Activated CD4-positive, alpha-beta memory T cell treated with anti-CD3 and anti-CD28 coated beads for 36 hours (primary cell): Measurements from ENCODE around the gene CFAP97. TPM values are rescaled to one million over a fixed set of nuclear protein-coding genes. Genes with fewer than 3 reads are reported as not detected.
A peak's percentile ranks its signal among the peaks of the same experiment; 100 is the strongest.

Source experiments
- CTCF ChIA-PET: fragments of 350-600 bp; sonication (Branson Sonifier 250); formaldehyde crosslinking; loops from one replicate; lab custom pipeline; 2021; ENCODE audit warnings: antibody characterized with exemption, inconsistent platforms; lab: Charles Lee
- POLR2A ChIA-PET: fragments of 350-600 bp; sonication (Branson Sonifier 250); formaldehyde crosslinking; loops from one replicate; lab custom pipeline; 2021; ENCODE audit warnings: antibody characterized with exemption; lab: Charles Lee
- DNase-seq: peaks from one replicate; pipeline ENCODE4 v3.0.0-alpha.2; 2020
- H3K27ac Mint-ChIP-seq: one replicate; pipeline ENCODE4 v1.8.0; 2021; ENCODE audit warnings: mixed read lengths
- H3K27me3 Mint-ChIP-seq: one replicate; pipeline ENCODE4 v1.8.0; 2021; ENCODE audit warnings: mixed read lengths
- H3K36me3 Mint-ChIP-seq: one replicate; pipeline ENCODE4 v1.8.0; 2021; ENCODE audit warnings: mixed read lengths
- H3K4me1 Mint-ChIP-seq: one replicate; pipeline ENCODE4 v1.8.0; 2021; ENCODE audit warnings: low read depth, mixed read lengths
- H3K4me3 Mint-ChIP-seq: one replicate; pipeline ENCODE4 v1.8.0; 2021; ENCODE audit warnings: mild to moderate bottlenecking, mixed read lengths
- H3K9me3 Mint-ChIP-seq: one replicate; pipeline ENCODE4 v1.8.0; 2021; ENCODE audit warnings: mixed read lengths
- intact Hi-C: fragments of 100-400 bp; cut with micrococcal nuclease; formaldehyde crosslinking; loops from one replicate; pipeline ENCODE4 v1.15.1; 2023
- total RNA-seq, 2 experiments: library from RNA; stranded (reverse); gene quantifications; one replicate each; pipeline ENCODE4 v1.2.3, GENCODE V29; 2021

The CFAP97 gene
- total RNA-seq, 2 experiments from 2014 or later: 47.5 to 48.6 TPM

DNA sequence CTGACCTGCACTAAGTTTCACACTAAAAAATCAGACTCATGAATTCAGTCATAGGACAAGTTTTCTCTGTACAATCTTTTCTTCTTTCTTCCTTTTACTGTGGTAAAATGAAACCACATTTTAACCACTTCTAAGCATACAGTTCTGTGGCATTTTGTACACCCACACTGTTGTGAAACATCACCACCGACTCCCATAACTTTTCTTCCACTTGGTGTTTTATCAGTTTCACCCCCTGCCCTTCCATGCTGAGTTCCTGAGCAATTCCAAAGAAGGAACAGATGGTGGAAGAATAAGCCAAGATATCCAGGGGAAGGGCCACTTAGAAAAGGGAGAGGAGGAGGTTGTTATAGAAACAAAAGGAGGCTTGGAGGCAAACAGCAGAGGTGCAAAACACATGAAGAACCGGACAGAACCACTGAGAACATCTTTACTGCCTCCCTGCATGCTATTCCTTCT, 38.2 kb downstream of the CFAP97 start:
- no peaks in the 10 kb centered on the region for H3K9me3 Mint-ChIP-seq
- POLR2A ChIA-PET: interaction anchor here (0.7 to 2.9 kb wide), 2 partner anchors 22 to 238 kb away, joined by 3 to 6 read pairs; partner anchors contain the start of gene SLC25A4
- intact Hi-C loops: loop anchor here (1.0 to 2.0 kb wide), 2 partner anchors 22 to 39 kb away; partner anchors contain the start of gene SLC25A4
- no peak overlapping the region for H3K4me3 Mint-ChIP-seq
- CTCF ChIA-PET: interaction anchor here (1.9 kb wide), 1 partner anchor 18 kb away, joined by 7 read pairs; no protein-coding TSS in a partner anchor
- no peak for DNase-seq
- H3K27ac Mint-ChIP-seq: no peak overlapping the region
- H3K4me1 Mint-ChIP-seq: peaks cover 20% of the 10 kb centered on the region
- peaks cover 50% of the 10 kb centered on the region for H3K36me3 Mint-ChIP-seq
- H3K27me3 Mint-ChIP-seq: no peaks in the 10 kb centered on the region

- Mint-ChIP-seq H3K9me3 (no peaks in the 10 kb centered on the region), H3K27me3 (no peaks in the 10 kb centered on the region), H3K36me3 (peaks cover 20% of the 10 kb centered on the region), H3K4me1 (no peaks in the 10 kb centered on the region), H3K4me3 (no peak overlapping the region), H3K27ac (no peak overlapping the region)
- intact Hi-C loops: no loop called here
- CTCF ChIA-PET: interaction anchor here (1.0 to 2.4 kb wide), 3 partner anchors 17 to 125 kb away, joined by 3 to 8 read pairs (median 3); no protein-coding TSS in a partner anchor
- POLR2A ChIA-PET: no interaction called here
- DNase-seq: no peak
Observed at GRCh38 chr4:185151296-185151695, 52.5 kb downstream of the CFAP97 start.

GRCh38 chr4:185149392-185149791, 54.4 kb downstream of the CFAP97 start:
- Mint-ChIP-seq H3K27me3 (no peaks in the 10 kb centered on the region), H3K27ac (no peak overlapping the region), H3K4me3 (no peak overlapping the region), H3K36me3 (peaks cover 16% of the 10 kb centered on the region), H3K9me3 (no peaks in the 10 kb centered on the region), H3K4me1 (no peaks in the 10 kb centered on the region)
- POLR2A ChIA-PET: interaction anchor here (1.3 kb wide), 1 partner anchor 38 kb away, joined by 3 read pairs; no protein-coding TSS in a partner anchor
- CTCF ChIA-PET: interaction anchor here (2.4 kb wide), 1 partner anchor 34 kb away, joined by 8 read pairs; no protein-coding TSS in a partner anchor
- no peak for DNase-seq
- intact Hi-C loops: no loop called here

DNA sequence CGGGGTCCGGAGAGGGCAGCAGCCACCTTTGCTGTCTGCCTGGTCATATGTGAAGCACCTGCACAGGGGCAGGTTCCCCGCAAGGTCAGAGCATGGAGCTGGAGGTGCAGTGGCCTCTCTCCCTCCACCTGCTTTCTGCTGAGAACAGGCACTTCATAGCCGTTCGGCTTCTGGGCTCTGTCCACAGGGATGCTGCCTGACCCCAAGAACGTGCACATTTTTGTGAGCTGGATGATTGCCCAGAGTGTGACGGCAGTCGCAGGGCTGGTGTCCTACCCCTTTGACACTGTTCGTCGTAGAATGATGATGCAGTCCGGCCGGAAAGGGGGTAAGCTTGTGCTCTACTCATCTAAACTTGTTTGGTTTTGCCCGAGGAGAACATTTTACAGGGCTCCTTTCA, 58.2 kb downstream of the CFAP97 start:
- H3K27ac Mint-ChIP-seq: no peak overlapping the region
- POLR2A ChIA-PET: no interaction called here
- H3K27me3 Mint-ChIP-seq: peaks cover 12% of the 10 kb centered on the region
- no peak overlapping the region for H3K4me3 Mint-ChIP-seq
- peaks cover 13% of the 10 kb centered on the region for H3K4me1 Mint-ChIP-seq
- CTCF ChIA-PET: no interaction called here
- no peaks in the 10 kb centered on the region for H3K9me3 Mint-ChIP-seq
- intact Hi-C loops: no loop called here
- DNase-seq: no peak
- H3K36me3 Mint-ChIP-seq: no peaks in the 10 kb centered on the region

GRCh38 chr4:185144601-185145240, 59.1 kb downstream of the CFAP97 start:
- peaks cover 13% of the 10 kb centered on the region for H3K27me3 Mint-ChIP-seq
- POLR2A ChIA-PET: no interaction called here

GRCh38 chr4:185143601-185143969, 60.2 kb downstream of the CFAP97 start:
- no peaks in the 10 kb centered on the region for H3K36me3 Mint-ChIP-seq
- DNase-seq: peak; percentile 32

More at GRCh38 chr4:185144601-185145240, 59.1 kb downstream of the CFAP97 start:
- no peak overlapping the region for H3K4me3 Mint-ChIP-seq
- H3K36me3 Mint-ChIP-seq: no peaks in the 10 kb centered on the region
- peaks cover 13% of the 10 kb centered on the region for H3K4me1 Mint-ChIP-seq
- intact Hi-C loops: loop anchor here (5.0 kb wide), 1 partner anchor 38 kb away; no protein-coding TSS in a partner anchor
- CTCF ChIA-PET: interaction anchor here (2.5 kb wide), 1 partner anchor 39 kb away, joined by 12 read pairs; no protein-coding TSS in a partner anchor
- no peak for DNase-seq
- H3K9me3 Mint-ChIP-seq: no peaks in the 10 kb centered on the region
- no peak overlapping the region for H3K27ac Mint-ChIP-seq

DNA sequence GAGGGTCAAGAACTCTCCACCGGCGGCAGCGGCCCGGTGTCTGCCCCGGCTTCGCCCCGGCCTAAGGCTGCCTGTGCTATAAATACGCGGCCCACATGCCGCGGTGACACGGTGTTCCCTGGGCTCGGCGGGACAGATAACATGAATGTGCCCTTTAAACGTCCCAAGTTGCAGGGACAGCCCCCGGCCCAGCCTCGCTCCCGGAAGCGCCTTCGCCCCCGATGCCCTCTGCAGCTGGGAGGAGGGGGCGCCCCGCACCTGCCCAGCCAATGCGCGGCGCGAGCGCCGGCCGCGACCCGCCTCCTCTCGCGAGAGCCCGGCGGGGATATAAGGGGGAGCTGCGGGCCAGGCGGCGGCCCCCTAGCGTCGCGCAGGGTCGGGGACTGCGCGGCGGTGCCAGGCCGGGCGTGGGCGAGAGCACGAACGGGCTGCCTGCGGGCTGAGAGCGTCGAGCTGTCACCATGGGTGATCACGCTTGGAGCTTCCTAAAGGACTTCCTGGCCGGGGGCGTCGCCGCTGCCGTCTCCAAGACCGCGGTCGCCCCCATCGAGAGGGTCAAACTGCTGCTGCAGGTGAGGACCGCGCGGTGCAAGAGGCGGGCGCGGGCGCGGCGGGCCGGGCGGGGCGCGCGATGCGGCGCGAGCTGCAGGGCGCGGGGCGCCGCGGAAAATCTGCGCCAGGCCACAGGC, 60.7 kb downstream of the CFAP97 start, which contains the start of gene SLC25A4:
SLC25A4 (plus strand) TSS at position 355 of the 689 bp plus-strand sequence; CDS start at position 462, 107 bp downstream.
- DNase-seq: peak; percentile 90
- Mint-ChIP-seq H3K4me3 (peak within 1 kb of the TSS; percentile 80), H3K4me1 (peaks cover 13% of the 10 kb centered on the region), H3K27me3 (peaks cover 25% of the 10 kb centered on the region), H3K36me3 (no peaks in the 10 kb centered on the region), H3K9me3 (no peaks in the 10 kb centered on the region), H3K27ac (no peak within 1 kb of the TSS)
- intact Hi-C loops: loop anchor here (1.0 to 5.0 kb wide), 4 partner anchors 22 to 253 kb away; partner anchors contain the start of gene ANKRD37
- ChIA-PET CTCF (interaction anchor here (0.5 to 2.5 kb wide), 10 partner anchors 9 to 1104 kb away, joined by 3 to 19 read pairs (median 3); partner anchors contain the start of genes ANKRD37 and LRP2BP), POLR2A (interaction anchor here (0.7 to 1.1 kb wide), 6 partner anchors 15 to 283 kb away, joined by 3 to 6 read pairs (median 3); a partner anchor contains a TSS)

More at GRCh38 chr4:185143601-185143969, 60.2 kb downstream of the CFAP97 start:
- ChIA-PET CTCF (interaction anchor here (0.6 to 2.5 kb wide), 7 partner anchors 9 to 253 kb away, joined by 3 to 19 read pairs (median 6); partner anchors contain the start of genes ANKRD37 and LRP2BP), POLR2A (interaction anchor here (0.7 to 1.1 kb wide), 5 partner anchors 20 to 283 kb away, joined by 3 to 6 read pairs (median 3); a partner anchor contains a TSS)
- H3K27me3 Mint-ChIP-seq: peaks cover 20% of the 10 kb centered on the region
- H3K4me3 Mint-ChIP-seq: peak overlapping the region; percentile 67
- peaks cover 13% of the 10 kb centered on the region for H3K4me1 Mint-ChIP-seq
- no peaks in the 10 kb centered on the region for H3K9me3 Mint-ChIP-seq
- no peak overlapping the region for H3K27ac Mint-ChIP-seq
- intact Hi-C loops: loop anchor here (1.0 to 5.0 kb wide), 4 partner anchors 22 to 253 kb away; partner anchors contain the start of gene ANKRD37

DNA sequence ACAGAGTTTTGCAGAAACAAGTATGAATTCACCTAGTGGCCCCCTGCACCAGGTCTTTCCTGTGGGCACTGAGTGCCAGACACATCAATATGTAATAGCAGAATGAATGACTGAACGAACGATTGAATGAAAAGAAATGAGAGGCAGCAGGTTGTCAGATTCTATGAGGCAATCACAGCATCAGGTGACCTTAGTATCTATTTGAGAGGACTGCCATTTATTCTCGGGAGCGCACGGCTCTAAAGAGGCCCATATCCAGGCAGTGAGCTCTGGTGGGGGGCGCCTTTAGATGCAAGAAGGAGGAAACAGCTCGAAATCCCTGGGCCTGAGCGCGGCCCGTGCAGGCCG, 61.3 kb downstream of the CFAP97 start:
- Mint-ChIP-seq H3K4me3 (peak overlapping the region; percentile 80), H3K4me1 (peaks cover 13% of the 10 kb centered on the region), H3K27me3 (peaks cover 25% of the 10 kb centered on the region), H3K27ac (no peak overlapping the region), H3K36me3 (no peaks in the 10 kb centered on the region), H3K9me3 (no peaks in the 10 kb centered on the region)
- POLR2A ChIA-PET: interaction anchor here (0.7 to 1.1 kb wide), 2 partner anchors 15 to 32 kb away, joined by 3 read pairs; no protein-coding TSS in a partner anchor
- no peak for DNase-seq
- CTCF ChIA-PET: interaction anchor here (0.5 to 2.5 kb wide), 10 partner anchors 8 to 1104 kb away, joined by 3 to 19 read pairs (median 3); partner anchors contain the start of genes ANKRD37 and LRP2BP
- intact Hi-C loops: loop anchor here (5.0 kb wide), 1 partner anchor 40 kb away; no protein-coding TSS in a partner anchor

- H3K9me3 Mint-ChIP-seq: no peaks in the 10 kb centered on the region
- intact Hi-C loops: loop anchor here (5.0 kb wide), 1 partner anchor 41 kb away; no protein-coding TSS in a partner anchor
- ChIA-PET POLR2A (no interaction called here), CTCF (interaction anchor here (0.9 to 2.3 kb wide), 5 partner anchors 8 to 456 kb away, joined by 3 to 19 read pairs (median 6); no protein-coding TSS in a partner anchor)
- peaks cover 25% of the 10 kb centered on the region for H3K27me3 Mint-ChIP-seq
- no peaks in the 10 kb centered on the region for H3K36me3 Mint-ChIP-seq
- DNase-seq: no peak
- H3K4me1 Mint-ChIP-seq: peaks cover 13% of the 10 kb centered on the region
- H3K27ac Mint-ChIP-seq: no peak overlapping the region
- no peak overlapping the region for H3K4me3 Mint-ChIP-seq
Observed at GRCh38 chr4:185141777-185142176, 62.0 kb downstream of the CFAP97 start.

GRCh38 chr4:185139736-185140135, 64.1 kb downstream of the CFAP97 start:
- Mint-ChIP-seq H3K27ac (no peak overlapping the region), H3K4me1 (peaks cover 13% of the 10 kb centered on the region), H3K36me3 (no peaks in the 10 kb centered on the region), H3K27me3 (peaks cover 25% of the 10 kb centered on the region), H3K9me3 (no peaks in the 10 kb centered on the region), H3K4me3 (no peak overlapping the region)
- ChIA-PET POLR2A (no interaction called here), CTCF (interaction anchor here (1.9 kb wide), 1 partner anchor 99 kb away, joined by 7 read pairs; no protein-coding TSS in a partner anchor)
- intact Hi-C loops: loop anchor here (5.0 kb wide), 1 partner anchor 43 kb away; no protein-coding TSS in a partner anchor
- no peak for DNase-seq

DNA sequence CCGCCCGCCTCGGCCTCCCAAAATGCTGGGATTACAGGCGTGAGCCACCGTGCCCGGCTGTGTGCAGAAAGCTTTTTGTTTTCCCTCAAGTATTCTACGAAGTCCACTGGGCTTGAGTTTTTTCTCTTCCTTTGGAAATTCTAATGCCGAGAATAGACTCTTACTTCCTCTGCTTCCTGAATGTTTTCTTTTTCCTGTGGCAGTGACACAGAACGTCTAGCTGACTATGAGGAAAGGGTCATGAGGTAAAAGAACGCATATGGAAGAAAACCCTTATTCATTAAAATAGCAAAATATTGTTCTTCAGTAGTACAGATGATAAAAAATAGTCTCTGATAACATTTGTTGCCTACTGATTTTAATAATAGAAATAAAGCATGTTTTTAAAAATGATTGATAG, 65.6 kb downstream of the CFAP97 start:
- H3K27me3 Mint-ChIP-seq: peaks cover 23% of the 10 kb centered on the region
- CTCF ChIA-PET: interaction anchor here (1.1 kb wide), 1 partner anchor 8 kb away, joined by 3 read pairs; no protein-coding TSS in a partner anchor
- H3K4me1 Mint-ChIP-seq: peaks cover 5% of the 10 kb centered on the region
- no peak overlapping the region for H3K4me3 Mint-ChIP-seq
- H3K27ac Mint-ChIP-seq: no peak overlapping the region
- no peak for DNase-seq
- POLR2A ChIA-PET: no interaction called here
- intact Hi-C loops: no loop called here
- H3K9me3 Mint-ChIP-seq: no peaks in the 10 kb centered on the region
- H3K36me3 Mint-ChIP-seq: no peaks in the 10 kb centered on the region
